Esophagus muscularis mucosa (tissue), 4 donors: ENCODE results near the gene EVA1C. TPM values are rescaled to one million over a fixed set of nuclear protein-coding genes. Genes with fewer than 3 reads are reported as not detected.
"Not testable (repeated sequence)": the region's sequence is repeated elsewhere in the genome, so short reads cannot be mapped to it uniquely, and the experiment has no call there.

Experiments used
- DNase-seq: peaks from one replicate; pipeline ENCODE4 v3.0.0-alpha.2; 2017; ENCODE audit errors: extremely low spot score
- H3K27ac ChIP-seq, 4 donors: fragments of 200-600 bp; sonication (generic); replicated peaks in 1 of 4; 1 replicate in 3 of 4; 2 replicates in 1 of 4; pipeline ENCODE4 v1.5.1; 2016 to 2019; ENCODE audit warnings: mild to moderate bottlenecking in 1 of 4
- H3K27me3 ChIP-seq, 4 donors: fragments of 200-600 bp; sonication (generic); one replicate each; pipeline versions ENCODE4 v1.5.1 to v1.6.0; 2016 to 2019
- H3K36me3 ChIP-seq, 4 donors: fragments of 200-600 bp; sonication (generic); one replicate each; pipeline ENCODE4 v1.5.1; 2016 to 2019
- H3K4me1 ChIP-seq, 4 donors: fragments of 200-600 bp; sonication (generic); one replicate each; pipeline ENCODE4 v1.5.1; 2016 to 2019
- H3K4me3 ChIP-seq, 4 donors: fragments of 200-600 bp; sonication (generic); 1 replicate in 2 of 4; 2 replicates in 2 of 4; pipeline ENCODE4 v1.5.1; 2016 to 2019; ENCODE audit warnings: mild to moderate bottlenecking in 4 of 4, moderate library complexity in 1 of 4
- H3K9me3 ChIP-seq, 4 donors: fragments of 200-600 bp; sonication (generic); 1 replicate in 3 of 4; 2 replicates in 1 of 4; pipeline ENCODE4 v1.5.1; 2016 to 2019
- CTCF ChIP-seq, 3 experiments: fragments of 200-600 bp in 2 of 3; fragments of 450-650 bp in 1 of 3; sonication (generic) in 2 of 3; IDR thresholded peaks; one replicate each; pipeline ENCODE4 v1.5.1; 2017 to 2019; ENCODE audit warnings: antibody characterized with exemption in 3 of 3, mild to moderate bottlenecking in 2 of 3, moderate library complexity in 1 of 3
- EP300 ChIP-seq: sonication (generic); formaldehyde crosslinking; IDR thresholded peaks from one replicate; pipeline ENCODE4 v1.6.1; 2017; ENCODE audit warnings: antibody characterized with exemption
- POLR2A ChIP-seq: fragments of 450-650 bp; IDR thresholded peaks from one replicate; pipeline ENCODE4 v1.6.1; 2017; ENCODE audit warnings: antibody characterized with exemption, moderate library complexity, mild to moderate bottlenecking, low read depth
- POLR2AphosphoS5 ChIP-seq, 2 donors: sonication (generic); formaldehyde crosslinking; IDR thresholded peaks; one replicate each; pipeline ENCODE4 v1.6.1; 2017; ENCODE audit warnings: antibody characterized with exemption in 2 of 2
- WGBS: methylation state at CpG from one replicate; pipeline ENCODE4 v1.1.5; 2018; 5-methylcytosine and 5-hydroxymethylcytosine counted together
- intact Hi-C: fragments of 100-400 bp; cut with DNase I; formaldehyde crosslinking; loops from one replicate; pipeline ENCODE4 v1.15.1; 2023
- total RNA-seq, 4 donors: library from RNA; depleted of rRNA; stranded (reverse); fragments of >200 nt; gene quantifications; one replicate each; pipeline versions ENCODE4 v1.1.0 to v1.2.1, GENCODE V29; 2016

The EVA1C gene
- total RNA-seq, 4 donors from 2014 or later = 49.8 to 86.6 (median 64.6) TPM

- TF ChIP-seq POLR2AphosphoS5 (IDR thresholded peaks at IDR 0.05) (peak; percentile 21 to 38), EP300 (no peak)
- Histone ChIP-seq H3K9me3 (no peaks in the 10 kb centered on the region), H3K27ac (peak overlapping the region; percentile 61 to 84 (median 64)), H3K27me3 (no peaks in the 10 kb centered on the region), H3K4me3 (no peak overlapping the region), H3K36me3 (no peaks in the 10 kb centered on the region), H3K4me1 (peaks cover 40 to 46% (median 44%) of the 10 kb centered on the region in 4 donors)
- WGBS = 75% methylated on average over 8 of the region's 8 CpGs
- DNase-seq = no peak
- intact Hi-C loops = loop anchor here (5.0 kb wide), 1 partner anchor 107 kb away; no protein-coding TSS in a partner anchor
Observed at GRCh38 chr21:32523988-32524719, 111.6 kb downstream of the EVA1C start.

- DNase-seq = no peak
- Histone ChIP-seq H3K4me1 (peaks cover 32 to 39% (median 35%) of the 10 kb centered on the region in 4 donors), H3K27me3 (no peaks in the 10 kb centered on the region), H3K27ac (peak overlapping the region; percentile 61 to 66 (median 62)), H3K36me3 (no peaks in the 10 kb centered on the region), H3K9me3 (no peaks in the 10 kb centered on the region), H3K4me3 (no peak overlapping the region)
- 69% methylated on average over 6 of the region's 7 CpGs for WGBS
- TF ChIP-seq EP300 (no peak), CTCF (IDR thresholded peaks at IDR 0.05) (no peak), POLR2A (no peak), POLR2AphosphoS5 (IDR thresholded peaks at IDR 0.05) (no peak)
- intact Hi-C loops = no loop called here
Observed at GRCh38 chr21:32525282-32525681, 112.8 kb downstream of the EVA1C start.

GRCh38 chr21:32529679-32530078 is 117.2 kb downstream of the EVA1C start:
- H3K4me3 ChIP-seq = no peak overlapping the region
- H3K27me3 ChIP-seq = no peaks in the 10 kb centered on the region
- H3K9me3 ChIP-seq = no peaks in the 10 kb centered on the region
- peaks cover 0 to 8% (median 5%) of the 10 kb centered on the region in 4 donors for H3K4me1 ChIP-seq
- no peak overlapping the region for H3K27ac ChIP-seq
- H3K36me3 ChIP-seq = no peaks in the 10 kb centered on the region
- 96% methylated on average over 4 of the region's 4 CpGs for WGBS
- DNase-seq = no peak
- TF ChIP-seq POLR2AphosphoS5 (IDR thresholded peaks at IDR 0.05) (no peak), POLR2A (no peak), EP300 (no peak), CTCF (IDR thresholded peaks at IDR 0.05) (no peak)
- intact Hi-C loops = no loop called here

- H3K4me1 ChIP-seq, H3K27ac ChIP-seq, H3K4me3 ChIP-seq, intact Hi-C loops, DNase-seq, H3K9me3 ChIP-seq, H3K36me3 ChIP-seq, H3K27me3 ChIP-seq: not testable (repeated sequence)
- 89% methylated on average over 7 of the region's 7 CpGs for WGBS
Observed at GRCh38 chr21:32530809-32531208, 118.3 kb downstream of the EVA1C start.

- H3K4me3 ChIP-seq, H3K36me3 ChIP-seq, H3K4me1 ChIP-seq, intact Hi-C loops, H3K27ac ChIP-seq, DNase-seq, H3K27me3 ChIP-seq, H3K9me3 ChIP-seq: not testable (repeated sequence)
- 82% methylated on average over 3 of the region's 3 CpGs for whole genome bisulfite sequencing
Observed at GRCh38 chr21:32531561-32531960, 119.1 kb downstream of the EVA1C start.

DNA sequence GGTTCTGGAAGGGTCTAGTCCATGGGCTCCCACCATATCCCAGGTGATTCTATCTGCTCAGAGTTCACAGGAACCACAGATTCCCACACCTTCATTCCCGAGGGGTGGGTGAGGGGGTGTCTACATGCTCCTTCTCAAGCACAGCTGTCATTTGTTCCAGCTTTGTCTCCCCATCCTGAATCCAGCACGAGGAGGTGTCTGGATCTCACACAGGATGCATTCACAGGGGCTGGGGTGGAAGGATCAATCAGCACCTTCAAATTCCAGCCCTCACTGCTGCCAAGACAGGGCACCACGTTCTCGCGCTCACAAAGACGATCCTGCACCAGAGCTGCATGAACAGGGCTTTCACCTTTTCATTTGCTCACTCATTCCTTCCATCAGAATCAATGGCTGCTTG is 120.1 kb downstream of the EVA1C start:
- no peak for DNase-seq
- H3K4me1 ChIP-seq = no peaks in the 10 kb centered on the region
- WGBS = 62% methylated on average over 2 of the region's 6 CpGs

More for the DNA sequence above, 120.1 kb downstream of the EVA1C start:
- H3K36me3 ChIP-seq = no peaks in the 10 kb centered on the region
- intact Hi-C loops = no loop called here
- no peak overlapping the region for H3K4me3 ChIP-seq
- H3K27me3 ChIP-seq = no peaks in the 10 kb centered on the region
- no peak for TF ChIP-seq CTCF (IDR thresholded peaks at IDR 0.05)
- TF ChIP-seq POLR2AphosphoS5 (IDR thresholded peaks at IDR 0.05) = no peak
- TF ChIP-seq EP300 = no peak
- TF ChIP-seq POLR2A = no peak
- no peaks in the 10 kb centered on the region for H3K9me3 ChIP-seq
- no peak overlapping the region for H3K27ac ChIP-seq
